SK-MEL-5 (cell line): Measurements from ENCODE around the gene PEDS1. TPM values are rescaled to one million over a fixed set of nuclear protein-coding genes. Genes with fewer than 3 reads are reported as not detected.
"Not testable (repeated sequence)": the region's sequence is repeated elsewhere in the genome, so short reads cannot be mapped to it uniquely, and the experiment has no call there.

ENCODE experiments used
- DNase-seq: peaks from one replicate; pipeline ENCODE4 v3.0.0-alpha.2; 2016; ENCODE audit warnings: low read depth, low spot score
- in situ Hi-C: cut with HindIII; loops from 2 replicates; pipeline ENCODE4 v1.10.0; 2016; ENCODE audit warnings: low sequenced_read_pairs, high pct_unique_total_duplicates, low pct_unique_long_range_greater_than_20kb
- total RNA-seq: library from RNA; depleted of rRNA; stranded (reverse); fragments of >200 nt; shearing (Covaris generic); gene quantifications from 2 replicates; pipeline ENCODE4 v1.2.3, GENCODE V29; 2014

PEDS1 gene
- total RNA-seq, 1 experiment from 2014 or later, result 41.1 TPM

- DNase-seq, result no peak
- in situ Hi-C loops, result no loop called here
These were observed 8.0 kb downstream of the PEDS1 start for GRCh38 chr20:50145566-50145965.

DNA sequence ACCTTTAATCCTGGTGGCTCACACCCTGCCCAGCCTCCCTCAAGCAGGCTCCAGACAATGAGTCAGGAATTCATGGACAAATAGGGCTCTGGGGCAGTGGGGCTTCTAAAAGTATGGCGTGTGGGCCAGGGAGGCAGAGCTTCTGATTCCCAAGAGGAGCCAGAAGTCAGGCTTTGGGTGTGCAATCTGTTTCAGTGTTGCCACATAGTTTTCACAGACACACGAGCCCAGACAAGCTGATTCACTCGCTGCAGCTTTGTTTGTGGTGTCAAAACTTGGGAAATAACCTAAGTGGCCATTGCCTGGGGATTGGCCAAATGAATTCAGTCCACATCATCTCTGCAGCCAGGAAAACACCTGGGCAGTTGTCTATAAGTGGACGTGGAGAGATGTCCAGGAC, 9.2 kb downstream of the PEDS1 start:
- no peak for DNase-seq
- in situ Hi-C loops, result no loop called here

GRCh38 chr20:50142812-50143211, 10.7 kb downstream of the PEDS1 start:
- in situ Hi-C loops, result no loop called here
- no peak for DNase-seq

GRCh38 chr20:50141811-50142561, 11.5 kb downstream of the PEDS1 start:
- in situ Hi-C loops, result no loop called here
- no peak for DNase-seq

GRCh38 chr20:50141018-50141675, 12.4 kb downstream of the PEDS1 start:
- DNase-seq, result no peak
- in situ Hi-C loops, result no loop called here

GRCh38 chr20:50140339-50140859, 13.1 kb downstream of the PEDS1 start:
- DNase-seq, result no peak
- in situ Hi-C loops, result no loop called here

GRCh38 chr20:50138479-50139393, 14.8 kb downstream of the PEDS1 start:
- DNase-seq, result peak; percentile 93
- in situ Hi-C loops, result no loop called here

- no peak for DNase-seq
- in situ Hi-C loops, result no loop called here
These were observed 15.4 kb downstream of the PEDS1 start for GRCh38 chr20:50138120-50138478.

GRCh38 chr20:50137702-50138101, 15.8 kb downstream of the PEDS1 start:
- in situ Hi-C loops, DNase-seq: not testable (repeated sequence)

DNA sequence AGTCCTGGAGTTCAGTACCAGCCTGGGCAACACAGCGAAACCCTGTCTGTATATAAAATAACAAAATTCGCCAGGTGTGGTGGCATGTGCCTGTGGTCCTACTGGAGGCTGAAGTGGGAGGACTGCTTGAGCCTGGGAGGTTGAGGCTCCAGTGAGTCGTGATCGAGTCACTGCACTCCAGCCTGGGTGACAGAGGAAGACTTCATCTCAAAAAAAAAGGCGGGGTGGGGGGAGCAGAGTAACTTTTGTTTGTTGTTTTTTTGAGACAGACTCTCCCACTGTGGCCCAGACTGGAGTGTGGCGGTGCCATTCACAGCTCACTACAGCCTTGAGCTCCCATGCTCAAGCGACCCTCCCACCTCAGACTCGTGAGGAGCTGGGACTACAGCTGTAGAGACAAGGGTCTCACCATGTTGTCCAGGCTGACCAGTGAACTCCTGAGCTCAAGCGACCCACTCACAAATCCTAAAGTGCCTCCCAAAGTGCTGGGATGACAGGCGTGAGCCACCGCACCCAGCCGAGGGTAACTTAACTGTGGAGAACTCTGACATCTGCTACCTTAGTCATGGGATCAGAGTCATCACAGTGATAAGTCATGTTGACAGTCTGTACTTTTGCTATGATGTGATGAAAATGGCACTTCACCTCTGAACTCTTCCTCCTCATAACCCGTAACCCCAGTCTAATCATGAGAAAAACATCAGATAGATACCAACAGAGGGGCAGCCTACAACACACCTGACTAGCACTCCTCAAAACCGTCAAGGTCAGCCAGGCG, 16.5 kb downstream of the PEDS1 start:
- in situ Hi-C loops, result no loop called here
- no peak for DNase-seq

DNA sequence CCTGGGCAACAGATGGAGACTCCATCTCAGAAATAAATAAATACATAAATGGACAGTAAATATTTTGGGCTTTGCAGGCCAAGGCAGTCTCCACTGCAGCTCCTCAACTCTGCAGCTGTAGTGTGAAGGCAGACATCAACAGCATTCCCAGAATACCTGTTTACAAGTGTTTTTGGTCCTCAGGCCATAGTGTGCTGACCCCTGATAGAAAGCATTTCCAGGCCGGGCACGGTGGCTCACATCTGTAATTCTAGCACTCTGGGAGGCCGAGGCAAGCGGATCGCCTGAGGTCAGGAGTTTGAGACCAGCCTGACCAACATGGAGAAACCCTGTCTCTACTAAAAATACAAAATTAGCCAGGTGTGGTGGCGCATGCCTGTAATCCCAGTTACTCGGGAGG, 18.4 kb downstream of the PEDS1 start:
- in situ Hi-C loops, DNase-seq: not testable (repeated sequence)

DNA sequence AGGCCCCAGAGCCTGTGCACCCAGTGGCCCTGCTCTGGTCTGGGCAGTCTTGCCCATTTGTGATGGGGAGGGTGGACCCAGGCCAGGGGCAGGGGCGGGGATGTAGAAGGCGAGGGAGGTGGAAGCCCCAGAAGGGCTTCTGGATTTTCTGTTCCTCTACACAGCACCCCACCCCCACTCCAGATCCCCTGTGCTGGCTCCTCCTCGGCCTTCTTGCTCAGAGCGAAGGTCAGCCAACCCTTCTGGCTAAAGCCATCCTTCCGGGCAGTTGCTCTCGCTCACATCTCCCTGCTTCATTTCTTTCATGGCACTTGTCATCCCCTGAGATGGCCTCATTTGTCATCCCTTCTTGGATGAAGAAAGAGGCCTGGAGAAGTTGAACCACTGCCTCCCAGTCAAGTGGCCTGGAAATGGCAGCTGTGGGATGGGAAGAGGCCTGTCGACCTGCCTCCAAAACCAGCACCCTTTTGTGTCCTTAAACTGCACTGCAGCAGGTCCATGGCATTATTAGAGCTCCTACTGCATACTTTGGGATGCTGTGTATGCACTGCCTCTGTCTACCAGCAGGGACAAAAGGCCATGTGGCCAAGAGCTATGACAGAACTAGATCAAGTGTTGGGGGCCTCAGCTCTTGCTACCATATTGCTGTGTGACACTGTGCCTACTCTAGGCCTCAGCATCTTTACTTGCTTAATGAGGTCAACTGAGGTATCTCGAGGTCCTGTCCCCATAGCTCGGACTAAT, 19.9 kb downstream of the PEDS1 start:
- in situ Hi-C loops, result no loop called here
- no peak for DNase-seq

GRCh38 chr20:50133041-50133440, 20.5 kb downstream of the PEDS1 start:
- in situ Hi-C loops, result no loop called here
- no peak for DNase-seq

DNA sequence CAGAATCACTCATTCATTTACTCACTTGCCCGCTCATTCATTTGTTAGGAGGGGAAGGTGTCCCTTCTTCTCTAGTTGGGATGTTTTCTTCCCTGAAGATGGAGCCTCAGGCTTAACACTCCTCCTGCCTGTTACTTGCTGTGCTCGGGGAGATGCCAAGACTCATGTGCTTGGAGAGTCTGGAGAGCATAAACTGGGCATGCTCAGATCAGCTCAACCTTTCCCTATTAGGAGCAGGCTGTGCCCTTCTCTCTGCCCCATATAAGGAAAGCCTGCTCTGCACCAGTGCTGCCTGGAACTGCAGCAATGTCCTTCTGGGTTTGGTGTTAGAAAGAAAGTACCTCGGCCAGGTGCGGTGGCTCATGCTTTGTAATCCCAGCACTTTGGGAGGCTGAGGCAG, 22.5 kb downstream of the PEDS1 start:
- DNase-seq, result no peak
- in situ Hi-C loops, result no loop called here

- DNase-seq, result no peak
- in situ Hi-C loops, result no loop called here
These were observed 23.2 kb downstream of the PEDS1 start for GRCh38 chr20:50130356-50130723.

GRCh38 chr20:50129662-50130355, 23.7 kb downstream of the PEDS1 start:
- DNase-seq, result peak; percentile 41
- in situ Hi-C loops, result no loop called here
